HG03060 (cell line): ENCODE measurements around the gene ARMC12.
"Not testable (repeated sequence)": the region's sequence is repeated elsewhere in the genome, so short reads cannot be mapped to it uniquely, and the experiment has no call there.

Experiments
- ATAC-seq: cut with Tn5 transposase; IDR thresholded peaks from one replicate; pipeline ENCODE4 v1.9.1; 2021; ENCODE audit warnings: low read depth, moderate number of reproducible peaks; ENCODE audit not compliant: unreplicated experiment

Gene ARMC12, protein sequence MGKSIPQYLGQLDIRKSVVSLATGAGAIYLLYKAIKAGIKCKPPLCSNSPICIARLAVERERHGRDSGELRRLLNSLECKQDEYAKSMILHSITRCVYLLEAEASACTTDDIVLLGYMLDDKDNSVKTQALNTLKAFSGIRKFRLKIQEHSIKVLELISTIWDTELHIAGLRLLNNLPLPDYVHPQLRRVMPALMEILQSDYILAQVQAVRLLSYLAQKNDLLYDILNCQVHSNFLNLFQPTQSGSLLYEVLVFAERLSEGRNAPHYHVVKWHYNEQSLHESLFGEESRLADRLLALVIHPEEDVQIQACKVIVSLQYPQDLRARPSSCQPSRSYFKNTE

DNA sequence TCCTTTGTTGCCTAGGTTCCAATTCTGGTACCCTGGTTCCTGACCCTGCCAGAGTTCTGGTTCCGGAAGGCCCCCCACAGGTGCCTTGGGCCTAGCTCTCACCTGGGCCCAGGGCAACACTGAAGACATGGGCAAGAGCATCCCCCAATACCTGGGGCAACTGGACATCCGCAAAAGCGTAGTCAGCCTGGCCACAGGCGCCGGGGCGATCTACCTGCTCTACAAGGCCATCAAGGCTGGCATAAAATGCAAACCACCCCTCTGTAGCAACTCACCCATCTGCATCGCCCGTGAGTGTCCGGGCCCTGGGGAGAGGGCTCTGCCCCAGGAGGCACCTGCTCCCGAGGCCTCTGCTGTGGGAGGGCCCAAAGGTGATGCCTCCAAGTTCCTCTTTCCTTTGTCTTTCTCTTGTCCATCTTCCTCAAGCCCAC lies at the start of gene ARMC12:
Gene ARMC12, plus strand, starts transcription at position 51 of the 431 bp plus-strand sequence. Its CDS starts 77 bp downstream, at position 128.
- ATAC-seq: no peak

DNA sequence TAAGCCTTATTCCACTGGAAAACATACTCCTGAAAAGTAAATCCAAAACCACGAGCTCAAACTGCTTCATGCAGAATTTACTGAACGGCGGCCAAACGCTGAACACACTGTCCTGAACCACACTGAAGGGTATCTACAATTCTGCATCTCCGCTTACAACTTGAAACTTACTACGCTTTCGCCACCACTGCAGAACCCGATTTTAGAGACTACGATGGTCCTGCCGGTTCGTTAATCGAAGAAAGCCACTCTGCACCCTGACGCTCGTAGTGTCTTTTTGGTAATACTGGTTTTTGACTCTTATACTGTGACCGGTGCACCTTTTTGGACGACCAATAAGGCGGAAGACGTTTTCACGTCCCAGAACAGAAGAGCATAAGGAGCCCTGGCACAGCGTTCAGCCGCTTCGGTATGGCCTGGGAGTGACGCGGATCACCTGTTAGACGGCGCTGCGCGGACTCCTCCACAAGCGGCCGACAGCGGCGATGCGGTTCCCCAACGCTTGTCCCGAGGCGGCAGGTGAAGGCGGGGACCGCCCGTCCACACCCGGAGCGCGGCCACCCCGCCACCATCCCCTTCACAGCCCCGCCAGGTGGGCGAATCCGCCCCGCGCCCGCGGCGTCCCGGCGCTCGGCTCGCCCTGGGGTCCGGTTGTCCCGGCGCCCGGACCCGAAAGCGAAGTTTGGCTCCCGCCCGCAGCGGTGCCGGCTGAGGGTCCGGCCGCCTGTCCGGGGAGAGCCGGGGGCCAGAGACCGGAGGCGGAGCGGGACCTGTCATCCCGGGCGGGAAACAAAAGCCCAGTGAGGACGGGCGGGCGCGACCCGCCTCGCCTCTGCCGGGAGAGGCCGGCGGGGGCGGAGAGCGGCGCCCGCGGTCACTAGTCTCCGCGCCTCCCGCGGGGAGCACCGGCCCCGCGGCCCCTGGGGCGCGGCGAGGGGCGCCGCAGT lies 48.9 kb upstream of the ARMC12 start:
- peak; percentile 11 for ATAC-seq

DNA sequence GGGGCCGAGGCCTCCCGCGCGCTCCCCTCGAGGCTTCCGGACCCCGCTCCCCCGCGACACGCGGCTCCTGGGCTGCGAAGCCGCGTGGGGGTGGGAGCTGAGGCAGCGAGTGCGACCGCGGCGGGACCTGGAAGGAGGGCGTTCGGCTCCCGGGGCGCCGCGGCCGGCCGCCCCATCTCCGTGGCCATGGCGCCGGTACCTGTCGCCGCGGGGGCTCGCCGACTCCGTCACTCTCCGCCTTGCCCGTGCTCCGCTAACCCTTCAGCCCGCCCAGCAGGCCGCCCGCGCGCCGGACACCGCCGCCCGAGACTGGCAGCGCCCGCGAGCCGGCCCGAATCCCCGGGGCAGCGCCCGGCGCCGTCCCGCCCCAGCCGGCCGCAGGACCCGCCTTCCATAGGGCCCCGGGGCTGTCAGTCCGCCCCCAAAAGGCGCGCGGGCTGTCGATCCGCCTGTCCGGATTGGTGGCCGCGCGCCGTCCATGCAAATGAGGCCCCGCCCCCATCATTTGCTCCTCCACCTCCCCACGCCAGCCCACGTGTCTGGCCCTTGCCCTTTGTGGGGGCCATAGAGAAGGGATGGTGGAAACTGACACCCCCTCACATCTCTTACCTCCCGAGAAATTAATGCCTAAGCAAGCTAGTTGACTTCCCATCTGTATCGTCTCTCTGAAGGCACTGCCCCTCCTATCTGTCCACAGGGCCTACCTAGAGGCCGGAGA lies 48.1 kb upstream of the ARMC12 start, which contains the start of gene FKBP5:
Gene FKBP5, minus strand, starts transcription at position 311 of the 718 bp plus-strand sequence. CDS start 46,091 bp downstream, outside the sequence.
- ATAC-seq: peak; percentile 53

DNA sequence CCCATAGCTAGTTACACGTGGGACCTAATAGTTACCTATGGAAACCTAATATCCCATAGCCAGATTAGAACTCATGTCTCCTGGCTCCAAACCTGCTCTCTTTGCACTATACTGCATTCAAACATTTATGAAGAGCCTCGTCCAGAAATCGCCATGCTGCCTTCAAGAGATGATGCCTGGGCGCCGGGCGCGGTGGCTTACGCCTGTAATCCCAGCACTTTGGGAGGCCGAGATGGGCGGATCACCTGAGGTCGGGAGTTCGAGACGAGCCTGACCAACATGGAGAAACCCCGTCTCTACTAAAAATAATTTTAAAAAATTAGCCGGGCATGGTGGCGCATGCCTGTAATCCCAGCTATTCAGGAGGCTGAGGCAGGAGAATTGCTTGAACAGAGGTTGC lies 46.8 kb upstream of the ARMC12 start:
- not testable (repeated sequence) for ATAC-seq

DNA sequence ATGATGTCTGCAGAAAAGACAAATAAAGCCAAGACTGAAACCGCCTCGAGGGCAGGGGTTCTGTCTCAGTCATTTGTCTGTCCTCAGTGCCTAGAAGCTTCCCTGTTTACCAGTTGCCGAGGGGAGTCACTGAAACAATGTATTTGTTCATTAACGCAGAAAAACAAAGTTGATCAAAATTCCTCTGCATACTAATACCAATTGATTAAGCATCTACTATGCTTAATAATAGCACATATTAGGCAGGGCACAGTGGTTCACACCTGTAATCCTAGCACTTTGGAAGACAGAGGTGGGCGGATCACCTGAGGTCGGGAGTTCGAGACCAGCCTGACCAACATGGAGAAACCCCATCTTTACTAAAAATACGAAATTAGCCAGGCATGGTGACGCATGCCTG lies 46.3 kb upstream of the ARMC12 start:
- ATAC-seq: no peak

DNA sequence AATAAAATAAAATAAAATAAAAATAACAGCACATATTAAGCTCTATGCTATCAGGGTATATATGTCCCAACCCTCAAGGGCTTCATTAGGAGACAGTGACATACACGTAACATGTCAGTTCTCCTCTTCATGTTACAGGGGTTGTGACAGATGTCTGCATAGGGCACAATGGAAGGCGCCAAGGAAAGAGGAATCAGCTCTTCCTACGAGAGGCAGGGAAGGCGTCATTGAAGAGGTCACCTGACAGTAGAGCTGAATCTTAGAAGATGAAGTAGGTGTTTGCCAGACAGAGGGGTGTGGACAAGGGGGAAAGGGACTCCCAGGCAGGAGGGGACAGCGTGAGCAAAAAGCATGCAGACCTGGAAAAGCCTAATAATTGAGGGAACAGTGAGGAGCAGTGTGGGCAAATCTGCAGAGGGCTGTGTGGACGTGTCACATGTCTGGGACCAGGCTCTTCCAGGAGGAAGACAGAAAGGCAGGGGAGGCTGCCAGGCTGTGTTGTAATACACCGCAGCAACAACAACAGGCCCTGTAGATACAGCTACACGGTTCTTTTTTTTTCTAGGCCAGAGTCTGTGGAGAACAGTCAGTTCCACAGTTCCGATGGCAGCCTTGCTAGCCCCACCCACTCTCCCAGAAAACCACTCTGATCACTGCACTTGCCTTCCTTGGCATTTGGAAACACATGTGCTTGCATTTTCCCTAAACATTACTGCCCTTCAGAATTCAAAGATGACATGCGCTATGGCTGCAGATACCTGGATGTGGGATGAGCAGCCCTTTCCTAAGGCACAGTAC lies 45.6 kb upstream of the ARMC12 start:
- no peak for ATAC-seq

DNA sequence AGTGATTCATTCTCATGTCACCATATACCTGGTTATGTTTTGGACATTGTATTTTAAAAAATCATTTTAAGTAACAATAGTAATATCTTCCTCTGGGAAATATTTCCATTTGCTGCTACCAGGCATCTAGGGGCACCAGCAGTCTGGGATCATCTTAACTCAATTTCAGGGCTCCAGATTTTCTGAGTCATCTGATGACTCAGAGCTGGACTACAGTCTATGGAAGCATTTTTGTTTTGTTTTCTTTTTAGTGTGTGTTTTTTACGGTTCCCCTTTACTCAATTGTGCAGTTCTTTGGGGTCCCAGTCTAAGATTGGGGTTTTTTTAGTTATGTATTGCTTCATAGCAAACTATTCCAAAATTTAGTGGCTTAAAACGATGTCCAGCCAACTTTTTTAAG lies 42.4 kb upstream of the ARMC12 start:
- no peak for ATAC-seq

DNA sequence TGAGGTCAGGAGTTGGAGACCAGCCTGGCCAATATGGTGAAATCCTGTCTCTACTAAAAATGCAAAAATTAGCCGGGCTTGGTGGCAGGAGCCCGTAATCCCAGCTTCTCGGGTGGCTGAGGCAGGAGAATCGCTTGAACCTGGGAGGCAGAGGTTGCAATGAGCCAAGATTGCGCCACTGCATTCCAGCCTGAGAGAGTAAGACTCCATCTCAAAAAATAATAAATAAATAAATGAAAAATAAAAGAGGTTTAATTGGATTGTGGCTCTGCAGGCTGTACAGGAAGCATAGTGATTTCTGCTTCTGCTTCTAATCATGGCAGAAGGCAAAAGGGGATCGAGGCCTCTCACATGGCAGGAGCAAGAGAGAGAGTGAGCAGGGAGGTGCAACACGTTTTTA lies 38.4 kb upstream of the ARMC12 start:
- not testable (repeated sequence) for ATAC-seq

DNA sequence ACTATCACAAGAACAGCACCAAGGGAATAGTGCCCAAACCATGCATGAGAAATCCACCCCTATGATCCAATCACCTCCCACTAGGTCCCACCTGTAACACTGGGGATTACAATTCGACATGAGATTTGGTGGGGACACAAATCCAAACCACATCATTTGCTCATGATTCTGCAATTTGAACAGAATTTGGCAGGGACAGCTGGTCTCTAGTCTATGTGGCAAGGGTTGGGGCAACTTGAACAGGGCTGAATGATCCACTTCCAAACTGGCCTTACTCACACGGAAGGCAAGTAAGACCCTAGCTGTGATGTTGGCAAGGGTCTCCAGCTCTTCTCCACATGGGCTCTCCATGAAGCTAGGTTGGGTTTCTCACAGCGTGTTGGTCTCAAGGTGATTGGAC lies 38.0 kb upstream of the ARMC12 start:
- no peak for ATAC-seq

DNA sequence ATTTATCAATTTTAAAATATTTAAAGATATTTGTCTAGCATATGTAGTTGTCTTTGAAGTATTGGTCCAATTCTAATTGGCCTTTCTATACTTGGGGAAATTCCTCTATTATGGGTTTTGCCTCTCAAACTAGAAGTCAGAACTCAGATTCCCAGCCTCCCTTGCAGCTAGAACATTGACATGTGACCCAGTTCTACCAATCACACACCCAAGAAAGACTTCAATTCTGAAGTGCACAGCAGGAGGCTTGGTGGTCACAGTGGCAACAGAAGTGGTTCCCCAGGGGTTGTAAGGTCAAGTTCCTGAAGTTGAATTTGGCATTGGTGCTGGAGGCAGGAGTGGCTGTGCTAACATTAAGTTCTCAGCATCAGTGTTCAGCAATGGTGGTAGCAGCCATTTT lies 33.3 kb upstream of the ARMC12 start:
- ATAC-seq: no peak

DNA sequence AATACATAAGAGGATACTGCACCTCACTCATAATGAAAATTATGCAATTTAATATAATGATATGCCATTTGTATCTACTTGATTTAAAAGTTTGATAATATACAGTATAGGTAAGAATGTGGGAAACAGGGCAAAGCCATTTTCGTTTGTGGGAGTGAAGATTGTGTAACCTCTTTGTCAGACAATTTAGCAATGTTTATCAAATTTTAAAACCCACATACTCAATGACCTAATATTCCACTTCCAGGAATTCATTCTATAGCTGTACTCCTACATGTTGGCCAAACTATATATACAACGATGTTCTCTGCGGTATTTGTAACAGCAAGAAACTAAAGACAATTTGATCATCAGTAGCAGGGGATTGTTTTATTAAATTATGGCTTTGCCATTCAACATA lies 30.4 kb upstream of the ARMC12 start:
- ATAC-seq: no peak

DNA sequence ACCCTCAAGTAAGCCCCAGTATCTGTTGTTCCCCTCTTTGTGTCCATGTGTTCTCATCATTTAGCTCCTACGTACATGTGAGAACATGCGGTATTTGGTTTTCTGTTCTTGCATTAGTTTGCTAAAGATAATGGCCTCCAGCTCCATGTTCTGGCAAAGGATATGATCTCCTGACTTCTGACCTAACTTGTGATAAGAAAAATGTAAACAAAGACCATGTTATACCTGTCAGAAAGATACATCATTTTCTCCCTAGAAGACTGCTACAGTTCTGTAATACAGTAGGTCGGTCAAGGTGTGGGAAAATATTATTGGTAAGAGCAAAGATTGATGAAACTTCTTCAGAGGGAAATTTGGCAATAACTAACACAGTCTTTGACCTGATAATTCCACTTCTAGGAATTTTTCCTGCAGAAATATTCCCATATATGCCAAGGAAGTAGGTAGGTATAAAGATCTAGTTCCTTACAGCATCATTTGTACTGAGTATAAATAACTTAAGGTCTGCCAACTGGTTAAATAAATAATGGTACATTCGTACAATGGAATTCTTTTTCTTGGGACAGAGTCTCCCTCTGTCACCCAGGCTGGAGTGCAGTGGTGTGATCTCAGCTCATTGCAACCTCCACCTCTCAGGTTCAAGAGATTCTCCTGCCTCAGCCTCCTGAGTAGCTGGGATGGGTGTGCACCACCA lies 29.0 kb upstream of the ARMC12 start:
- no peak for ATAC-seq

DNA sequence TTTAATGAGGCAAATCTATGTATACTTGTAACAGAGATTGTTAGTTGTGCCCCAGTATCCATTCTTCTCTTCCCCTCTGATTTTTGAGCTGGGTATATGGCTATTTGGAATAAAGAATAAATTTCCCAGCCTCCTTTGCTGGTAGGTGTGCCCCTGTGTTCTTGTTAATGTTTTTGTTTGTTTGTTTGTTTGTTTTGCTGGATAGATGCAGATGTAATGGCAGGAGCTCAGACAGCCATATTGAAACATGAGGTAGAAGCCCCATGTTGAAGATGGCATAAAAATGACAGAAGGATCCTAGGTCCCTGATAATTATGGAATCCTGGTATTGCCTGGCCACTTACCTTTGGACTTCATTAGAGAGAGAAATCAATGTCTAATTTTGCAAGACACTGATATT lies 28.2 kb upstream of the ARMC12 start:
- ATAC-seq: no peak

DNA sequence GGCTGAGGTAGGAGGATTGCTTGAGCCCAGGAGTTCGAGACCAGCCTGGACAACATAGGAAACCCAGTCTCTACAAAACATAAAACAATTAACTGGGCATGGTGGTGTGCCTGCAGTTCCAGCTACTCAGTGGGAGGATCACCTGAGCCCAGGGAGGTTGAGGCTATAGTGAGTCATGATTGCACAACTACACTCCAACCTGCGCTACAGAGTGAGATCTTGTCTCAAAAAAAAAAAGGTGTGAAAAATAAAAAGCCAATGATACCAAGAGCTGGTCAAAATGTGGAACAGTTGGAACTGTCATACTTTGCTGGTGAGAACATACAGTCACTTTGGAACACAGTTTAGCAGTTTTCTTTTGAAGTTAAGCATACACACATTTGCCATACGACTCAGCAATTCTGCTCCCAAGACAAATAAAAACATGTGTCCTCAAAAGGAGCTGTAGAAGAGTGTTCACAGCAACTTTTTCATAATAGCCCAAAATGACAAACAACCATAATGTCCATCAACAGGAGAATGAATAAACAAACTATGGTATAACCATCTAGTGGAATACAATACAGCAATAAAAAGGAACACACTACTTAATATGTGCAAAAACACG lies 26.5 kb upstream of the ARMC12 start:
- ATAC-seq: no peak

DNA sequence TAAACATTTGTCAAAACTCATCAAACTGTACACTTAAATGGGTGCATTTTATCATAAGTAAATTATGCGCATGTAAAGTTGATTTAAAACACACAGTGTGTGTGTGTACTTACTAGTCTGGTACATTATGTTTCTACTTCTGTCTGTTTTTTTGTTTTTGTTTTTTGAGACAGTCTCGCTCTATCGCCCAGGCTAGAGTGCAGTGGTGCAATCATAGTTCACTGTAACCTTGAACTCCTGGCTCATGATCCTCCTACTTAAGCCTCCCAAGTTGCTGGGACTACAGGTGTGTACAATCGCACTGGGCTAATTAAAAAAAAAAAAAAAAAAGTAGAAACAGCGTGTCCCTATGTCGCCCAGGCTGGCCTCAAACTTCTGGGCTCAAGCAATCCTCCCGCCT lies 25.1 kb upstream of the ARMC12 start:
- ATAC-seq: no peak

DNA sequence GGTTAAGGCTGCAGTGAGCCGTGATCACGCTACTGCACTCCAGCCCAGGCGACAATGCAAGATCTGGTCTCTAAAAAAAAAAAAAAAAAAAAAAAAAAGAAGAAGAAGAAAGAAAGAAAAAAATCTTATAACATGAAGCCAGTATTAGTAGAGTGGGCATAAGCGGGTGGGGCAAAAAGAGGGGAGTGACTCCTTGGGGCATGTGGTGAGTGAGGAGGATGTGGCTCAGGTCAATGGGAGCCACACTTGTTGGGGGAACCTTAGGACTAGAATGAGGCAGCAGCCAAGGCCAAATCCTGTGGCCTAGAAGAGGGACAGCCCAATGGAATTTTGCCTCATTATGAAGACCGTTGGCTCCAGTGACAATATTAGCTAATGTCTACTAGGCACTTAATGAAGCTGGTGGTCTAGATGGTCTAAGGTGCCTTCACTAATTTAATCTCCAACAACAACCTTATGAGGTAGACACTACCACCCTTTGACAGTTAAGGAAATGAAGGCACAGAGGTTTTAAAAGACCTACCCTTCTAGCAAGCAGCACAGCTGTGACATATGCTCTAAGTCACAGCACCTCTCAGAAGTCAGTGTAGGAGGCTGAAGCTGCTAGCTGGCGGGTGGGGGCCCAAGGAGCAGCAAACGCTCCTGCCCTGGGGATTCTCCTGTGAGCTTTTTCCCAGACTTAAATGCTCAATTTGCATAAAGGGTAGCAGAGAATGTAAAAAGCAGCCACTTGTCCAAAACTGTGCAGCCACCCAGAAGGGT lies 23.6 kb upstream of the ARMC12 start:
- no peak for ATAC-seq

DNA sequence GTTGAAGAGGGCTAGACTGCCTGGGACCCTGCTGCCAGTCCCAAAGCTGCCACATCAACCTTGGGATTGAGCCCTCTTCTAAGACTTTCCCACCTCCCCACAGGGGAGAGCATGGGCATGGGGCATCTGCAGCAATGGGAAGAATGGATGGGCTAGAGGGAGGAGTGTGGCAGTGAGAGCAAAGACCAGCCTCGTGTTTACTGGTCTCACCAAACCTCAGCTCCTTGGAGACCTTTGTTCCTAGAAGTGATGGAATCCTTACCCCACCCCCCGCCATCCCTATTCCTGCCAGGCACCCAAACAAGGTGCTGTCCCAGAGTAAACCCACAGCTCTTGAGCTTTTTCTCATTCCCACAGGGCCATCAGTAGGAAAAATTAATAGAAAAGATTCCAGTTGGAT lies 20.0 kb upstream of the ARMC12 start:
- ATAC-seq: no peak
